MCF 10A (cell line): Measurements from ENCODE around the gene KLHL36. TPM values are rescaled to one million over a fixed set of nuclear protein-coding genes. Genes with fewer than 3 reads are reported as not detected.
A peak's percentile ranks its signal among the peaks of the same experiment; 100 is the strongest.
"Not testable (repeated sequence)": the region's sequence is repeated elsewhere in the genome, so short reads cannot be mapped to it uniquely, and the experiment has no call there.

Source experiments
- BruUV-seq: library from RNA; stranded (reverse); fragments of 400-500 nt; replicated peaks from 2 replicates; lab custom pipeline; 2021; lab: Mats Ljungman, UMichigan
- CTCF ChIA-PET: fragments of 300-600 bp; sonication (Branson Sonifier 250); formaldehyde crosslinking; extraction: SDS; loops from one replicate; lab custom pipeline; 2021; ENCODE audit warnings: antibody characterized with exemption, inconsistent platforms; lab: Yijun Ruan, JAX
- POLR2A ChIA-PET: fragments of 300-600, 350-650 bp; sonication (Branson Sonifier 250); formaldehyde crosslinking; extraction: SDS; loops from one replicate; lab custom pipeline; 2020; ENCODE audit warnings: antibody characterized with exemption, inconsistent platforms; lab: Yijun Ruan, JAX
- DNase-seq: peaks from one replicate; pipeline ENCODE4 v3.0.0-alpha.2; 2018; ENCODE audit not compliant: unreplicated experiment
- H3K27ac Mint-ChIP-seq: one replicate; pipeline ENCODE4 v1.8.0; 2022; ENCODE audit warnings: mild to moderate bottlenecking, low read depth, mixed read lengths; ENCODE audit not compliant: unreplicated experiment
- H3K27me3 Mint-ChIP-seq: one replicate; pipeline ENCODE4 v1.8.0; 2022; ENCODE audit warnings: mixed read lengths; ENCODE audit not compliant: insufficient read depth, unreplicated experiment
- H3K36me3 Mint-ChIP-seq: one replicate; pipeline ENCODE4 v1.8.0; 2022; ENCODE audit warnings: mild to moderate bottlenecking, moderate library complexity, mixed read lengths; ENCODE audit not compliant: insufficient read depth, unreplicated experiment
- H3K4me1 Mint-ChIP-seq: one replicate; pipeline ENCODE4 v1.8.0; 2022; ENCODE audit warnings: mixed read lengths; ENCODE audit not compliant: insufficient read depth, unreplicated experiment
- H3K4me3 Mint-ChIP-seq: one replicate; pipeline ENCODE4 v1.8.0; 2022; ENCODE audit warnings: mild to moderate bottlenecking, moderate library complexity, mixed read lengths; ENCODE audit not compliant: unreplicated experiment
- H3K9me3 Mint-ChIP-seq: one replicate; pipeline ENCODE4 v1.8.0; 2022; ENCODE audit warnings: mixed read lengths; ENCODE audit not compliant: unreplicated experiment
- intact Hi-C: fragments of 100-400 bp; cut with micrococcal nuclease; formaldehyde crosslinking; loops from 2 replicates; pipeline ENCODE4 v1.14.1; 2022
- total RNA-seq: library from RNA; stranded (reverse); gene quantifications from 2 replicates; pipeline ENCODE4 v1.2.3, GENCODE V29; 2022
- TF ChIP-seq, protein P1 (sequence below): fragments of 200-600 bp; IDR thresholded peaks from one replicate; pipeline ENCODE4 v1.8.0; 2022; ENCODE audit warnings: antibody characterized with exemption, mild to moderate bottlenecking; ENCODE audit not compliant: unreplicated experiment

KLHL36 gene
- total RNA-seq, 1 experiment from 2014 or later = 38.4 TPM

DNA sequence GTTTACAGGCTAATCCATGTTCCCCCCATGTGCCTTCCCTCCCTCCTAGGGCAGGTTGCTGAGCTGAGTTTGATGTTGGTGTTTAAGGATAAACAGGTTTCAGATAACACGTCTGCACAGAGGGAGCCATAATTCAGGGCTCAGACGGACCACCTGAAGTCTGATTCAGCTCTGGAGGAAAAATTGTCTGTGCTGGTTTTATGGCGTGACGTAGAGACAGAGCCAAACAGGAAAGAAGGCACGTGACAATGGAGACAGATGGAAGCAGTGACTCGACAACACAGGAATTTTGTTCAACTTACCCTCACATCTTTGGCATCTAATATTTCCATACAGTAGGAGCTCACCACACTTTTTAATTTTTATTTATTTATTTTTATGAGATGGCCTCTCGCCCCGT, 40.8 kb downstream of the KLHL36 start:
- Mint-ChIP-seq H3K27ac (no peak overlapping the region), H3K4me1 (no peaks in the 10 kb centered on the region), H3K27me3 (no peaks in the 10 kb centered on the region), H3K9me3 (no peaks in the 10 kb centered on the region), H3K4me3 (no peak overlapping the region), H3K36me3 (peaks cover 4% of the 10 kb centered on the region)
- TF ChIP-seq, protein P1, sequence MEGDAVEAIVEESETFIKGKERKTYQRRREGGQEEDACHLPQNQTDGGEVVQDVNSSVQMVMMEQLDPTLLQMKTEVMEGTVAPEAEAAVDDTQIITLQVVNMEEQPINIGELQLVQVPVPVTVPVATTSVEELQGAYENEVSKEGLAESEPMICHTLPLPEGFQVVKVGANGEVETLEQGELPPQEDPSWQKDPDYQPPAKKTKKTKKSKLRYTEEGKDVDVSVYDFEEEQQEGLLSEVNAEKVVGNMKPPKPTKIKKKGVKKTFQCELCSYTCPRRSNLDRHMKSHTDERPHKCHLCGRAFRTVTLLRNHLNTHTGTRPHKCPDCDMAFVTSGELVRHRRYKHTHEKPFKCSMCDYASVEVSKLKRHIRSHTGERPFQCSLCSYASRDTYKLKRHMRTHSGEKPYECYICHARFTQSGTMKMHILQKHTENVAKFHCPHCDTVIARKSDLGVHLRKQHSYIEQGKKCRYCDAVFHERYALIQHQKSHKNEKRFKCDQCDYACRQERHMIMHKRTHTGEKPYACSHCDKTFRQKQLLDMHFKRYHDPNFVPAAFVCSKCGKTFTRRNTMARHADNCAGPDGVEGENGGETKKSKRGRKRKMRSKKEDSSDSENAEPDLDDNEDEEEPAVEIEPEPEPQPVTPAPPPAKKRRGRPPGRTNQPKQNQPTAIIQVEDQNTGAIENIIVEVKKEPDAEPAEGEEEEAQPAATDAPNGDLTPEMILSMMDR = no peak
- POLR2A ChIA-PET = interaction anchor here (0.6 to 1.2 kb wide), 2 partner anchors 12 to 18 kb away, joined by 4 to 7 read pairs; no protein-coding TSS in a partner anchor
- no TSS peak for BruUV-seq
- peak; percentile 48 for DNase-seq
- intact Hi-C loops = no loop called here
- CTCF ChIA-PET = interaction anchor here (0.5 to 1.9 kb wide), 8 partner anchors 15 to 263 kb away, joined by 3 to 10 read pairs (median 4); no protein-coding TSS in a partner anchor

- intact Hi-C loops = no loop called here
- H3K9me3 Mint-ChIP-seq = no peaks in the 10 kb centered on the region
- ChIA-PET POLR2A (interaction anchor here (1.1 to 1.2 kb wide), 2 partner anchors 9 to 11 kb away, joined by 4 to 7 read pairs; no protein-coding TSS in a partner anchor), CTCF (interaction anchor here (0.6 to 1.5 kb wide), 6 partner anchors 12 to 262 kb away, joined by 3 to 8 read pairs (median 3); no protein-coding TSS in a partner anchor)
- TF ChIP-seq, protein P1 = no peak
- H3K27ac Mint-ChIP-seq = no peak overlapping the region
- no peak for DNase-seq
- H3K36me3 Mint-ChIP-seq = peaks cover 4% of the 10 kb centered on the region
- no peaks in the 10 kb centered on the region for H3K27me3 Mint-ChIP-seq
- H3K4me1 Mint-ChIP-seq = no peaks in the 10 kb centered on the region
- no TSS peak for BruUV-seq
- no peak overlapping the region for H3K4me3 Mint-ChIP-seq
These were observed 41.9 kb downstream of the KLHL36 start for GRCh38 chr16:84690088-84690819.

- no peaks in the 10 kb centered on the region for H3K9me3 Mint-ChIP-seq
- H3K36me3 Mint-ChIP-seq = peaks cover 4% of the 10 kb centered on the region
- DNase-seq = no peak
- no TSS peak for BruUV-seq
- H3K4me3 Mint-ChIP-seq = no peak overlapping the region
- intact Hi-C loops = no loop called here
- H3K4me1 Mint-ChIP-seq = no peaks in the 10 kb centered on the region
- no peak overlapping the region for H3K27ac Mint-ChIP-seq
- POLR2A ChIA-PET = interaction anchor here (0.6 to 0.7 kb wide), 2 partner anchors 43 to 45 kb away, joined by 3 read pairs; partner anchors contain the start of gene KLHL36
- H3K27me3 Mint-ChIP-seq = no peaks in the 10 kb centered on the region
- TF ChIP-seq, protein P1 = no peak
- CTCF ChIA-PET = interaction anchor here (1.2 to 1.4 kb wide), 2 partner anchors 20 to 46 kb away, joined by 5 to 6 read pairs; no protein-coding TSS in a partner anchor
These were observed 44.3 kb downstream of the KLHL36 start for GRCh38 chr16:84692451-84693214.

GRCh38 chr16:84693869-84694268, 45.6 kb downstream of the KLHL36 start:
- DNase-seq, H3K4me3 Mint-ChIP-seq, H3K4me1 Mint-ChIP-seq, H3K27me3 Mint-ChIP-seq, H3K36me3 Mint-ChIP-seq, BruUV-seq, H3K9me3 Mint-ChIP-seq, H3K27ac Mint-ChIP-seq, intact Hi-C loops: not testable (repeated sequence)
- ChIA-PET POLR2A (interaction anchor here (1.3 kb wide), 1 partner anchor 31 kb away, joined by 3 read pairs; no protein-coding TSS in a partner anchor), CTCF (interaction anchor here (0.6 to 1.6 kb wide), 3 partner anchors 32 to 654 kb away, joined by 3 to 6 read pairs (median 5); no protein-coding TSS in a partner anchor)
